ENCODE results near the gene DYNLT2B.
"Not testable (repeated sequence)": the region's sequence is repeated elsewhere in the genome, so short reads cannot be mapped to it uniquely, and the experiment has no call there.

DYNLT2B gene

GRCh38 chr3:196323691-196324090, 5.7 kb upstream of the DYNLT2B start:
- no peak for DNase-seq

GRCh38 chr3:196323016-196323415, 5.0 kb upstream of the DYNLT2B start:
- DNase-seq, result no peak

- no peak for DNase-seq
These were observed 3.1 kb upstream of the DYNLT2B start for GRCh38 chr3:196321162-196321561.

- DNase-seq, result no peak
These were observed 2.1 kb upstream of the DYNLT2B start for GRCh38 chr3:196320137-196320536.

GRCh38 chr3:196316799-196317686, 997 bp downstream of the DYNLT2B start:
- peak; percentile 10 for DNase-seq

GRCh38 chr3:196315821-196316220, 2.2 kb downstream of the DYNLT2B start:
- no peak for DNase-seq

GRCh38 chr3:196314597-196314996, 3.4 kb downstream of the DYNLT2B start:
- no peak for DNase-seq

- DNase-seq, result not testable (repeated sequence)
These were observed 4.0 kb downstream of the DYNLT2B start for GRCh38 chr3:196314086-196314485.

GRCh38 chr3:196302960-196303359, 15.1 kb downstream of the DYNLT2B start:
- DNase-seq, result not testable (repeated sequence)

GRCh38 chr3:196302551-196302950, 15.5 kb downstream of the DYNLT2B start:
- DNase-seq, result not testable (repeated sequence)

GRCh38 chr3:196298521-196298920, 19.5 kb downstream of the DYNLT2B start:
- DNase-seq, result no peak

GRCh38 chr3:196292286-196292923, 25.6 kb downstream of the DYNLT2B start:
- DNase-seq, result no peak

- no peak for DNase-seq
These were observed 29.9 kb downstream of the DYNLT2B start for GRCh38 chr3:196288141-196288460.

- peak; percentile 79 for DNase-seq
These were observed 30.4 kb downstream of the DYNLT2B start, which contains the start of gene PCYT1A for GRCh38 chr3:196287440-196288140. TSS of gene PCYT1A (minus strand) at chr3:196287726. CDS start at chr3:196270531, 17,195 bp downstream.

GRCh38 chr3:196287090-196287439, 31.0 kb downstream of the DYNLT2B start:
- peak; percentile 30 for DNase-seq

GRCh38 chr3:196284396-196284795, 33.6 kb downstream of the DYNLT2B start:
- DNase-seq, result no peak

- DNase-seq, result no peak
These were observed 36.1 kb downstream of the DYNLT2B start for GRCh38 chr3:196281962-196282361.

- DNase-seq, result no peak
These were observed 37.2 kb downstream of the DYNLT2B start for GRCh38 chr3:196280689-196281440.

GRCh38 chr3:196275126-196275525, 42.9 kb downstream of the DYNLT2B start:
- peak; percentile 13 for DNase-seq

- DNase-seq, result peak; percentile 83
These were observed 43.5 kb downstream of the DYNLT2B start for GRCh38 chr3:196274585-196274984.

- peak; percentile 25 for DNase-seq
These were observed 44.4 kb downstream of the DYNLT2B start for GRCh38 chr3:196273655-196274054.

- no peak for DNase-seq
These were observed 45.2 kb downstream of the DYNLT2B start for GRCh38 chr3:196272826-196273225.

- DNase-seq, result no peak
These were observed 47.5 kb downstream of the DYNLT2B start for GRCh38 chr3:196270499-196270898.
